Activated T-helper 2 cell treated with anti-CD3 and anti-CD28 coated beads, Interferon-gamma antibody, Interleukin-2, Interleukin-4, amounts not matched to agents 10 μg/mL and 5 μg/mL and 100 μg/mL, durations not matched to agents 14 hours and 24 hours and 36 hours (primary cell): ENCODE measurements around the gene TNFSF13B. TPM values are rescaled to one million over a fixed set of nuclear protein-coding genes. Genes with fewer than 3 reads are reported as not detected.

Source experiments
- DNase-seq: peaks from one replicate; pipeline ENCODE4 v3.0.0; 2021; ENCODE audit warnings: low spot score
- H3K27ac Mint-ChIP-seq: one replicate; pipeline ENCODE4 v1.8.0; 2021; ENCODE audit warnings: mixed read lengths
- H3K27me3 Mint-ChIP-seq: one replicate; pipeline ENCODE4 v1.8.0; 2021; ENCODE audit warnings: low read depth, mixed read lengths
- H3K36me3 Mint-ChIP-seq: one replicate; pipeline ENCODE4 v1.8.0; 2021; ENCODE audit warnings: low read depth, mixed read lengths
- H3K4me1 Mint-ChIP-seq: one replicate; pipeline ENCODE4 v1.8.0; 2021; ENCODE audit warnings: low read depth, mixed read lengths
- H3K4me3 Mint-ChIP-seq: one replicate; pipeline ENCODE4 v1.8.0; 2021; ENCODE audit warnings: low read depth, mild to moderate bottlenecking, moderate library complexity, mixed read lengths
- H3K9me3 Mint-ChIP-seq: one replicate; pipeline ENCODE4 v1.8.0; 2021; ENCODE audit warnings: mixed read lengths
- intact Hi-C: fragments of 100-400 bp; cut with micrococcal nuclease; formaldehyde crosslinking; loops from one replicate; pipeline ENCODE4 v1.15.1; 2023
- total RNA-seq: library from RNA; stranded (reverse); gene quantifications from 2 replicates; pipeline ENCODE4 v1.2.3, GENCODE V29; 2022

TNFSF13B gene
- total RNA-seq, 1 donor from 2014 or later, result 1.7 TPM

DNA sequence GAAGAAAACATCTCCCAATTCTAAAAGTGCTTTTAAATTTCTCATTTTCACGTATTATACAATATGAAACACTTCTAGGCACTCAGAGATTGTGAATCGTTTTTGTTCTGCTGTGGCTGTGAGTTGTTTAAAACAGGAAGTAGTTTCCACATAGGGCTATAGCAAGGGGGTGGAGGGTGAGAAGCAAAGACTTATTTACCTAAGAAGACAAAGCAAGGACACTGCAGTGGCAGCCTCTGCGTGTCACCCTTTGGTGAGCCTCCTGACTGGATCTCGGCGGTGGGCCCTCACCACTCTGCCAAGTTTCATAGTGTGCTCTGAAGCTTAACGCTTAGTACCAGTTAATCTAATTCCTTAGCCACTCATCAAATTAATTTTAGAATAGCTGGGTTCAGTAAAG lies 56.8 kb downstream of the TNFSF13B start:
- DNase-seq, result no peak
- Mint-ChIP-seq H3K4me1 (peaks cover 1% of the 10 kb centered on the region), H3K27me3 (peaks cover 25% of the 10 kb centered on the region)

DNA sequence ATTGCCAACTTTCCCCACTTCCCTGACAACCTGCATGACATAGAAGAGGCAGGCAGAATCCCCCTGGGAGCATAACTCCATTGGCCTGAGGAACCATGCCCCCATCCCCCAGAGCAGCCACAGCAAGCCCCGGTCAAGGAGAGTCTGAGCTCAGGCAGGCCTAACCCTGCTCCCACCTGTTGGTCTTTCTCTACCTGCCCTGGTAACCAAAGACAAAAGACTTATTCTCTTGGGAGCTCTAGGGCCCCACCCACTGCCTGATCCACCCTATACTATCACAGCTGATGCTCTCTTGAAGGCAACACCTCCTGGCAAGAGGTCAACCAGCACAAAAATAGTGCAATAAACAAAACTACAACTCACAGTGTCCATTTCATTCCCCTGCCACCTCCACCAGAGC lies 59.3 kb downstream of the TNFSF13B start:
- DNase-seq, result no peak
- peaks cover 32% of the 10 kb centered on the region for H3K27me3 Mint-ChIP-seq
- H3K9me3 Mint-ChIP-seq, result no peaks in the 10 kb centered on the region
- H3K4me3 Mint-ChIP-seq, result no peak overlapping the region
- no peak overlapping the region for H3K27ac Mint-ChIP-seq
- peaks cover 1% of the 10 kb centered on the region for H3K4me1 Mint-ChIP-seq
- no peaks in the 10 kb centered on the region for H3K36me3 Mint-ChIP-seq
- intact Hi-C loops, result loop anchor here (10.0 kb wide), 1 partner anchor 176 kb away; no protein-coding TSS in a partner anchor

More for the DNA sequence above, 56.8 kb downstream of the TNFSF13B start:
- no peak overlapping the region for H3K4me3 Mint-ChIP-seq
- H3K9me3 Mint-ChIP-seq, result no peaks in the 10 kb centered on the region
- no peak overlapping the region for H3K27ac Mint-ChIP-seq
- intact Hi-C loops, result loop anchor here (10.0 kb wide), 1 partner anchor 178 kb away; no protein-coding TSS in a partner anchor
- H3K36me3 Mint-ChIP-seq, result no peaks in the 10 kb centered on the region

DNA sequence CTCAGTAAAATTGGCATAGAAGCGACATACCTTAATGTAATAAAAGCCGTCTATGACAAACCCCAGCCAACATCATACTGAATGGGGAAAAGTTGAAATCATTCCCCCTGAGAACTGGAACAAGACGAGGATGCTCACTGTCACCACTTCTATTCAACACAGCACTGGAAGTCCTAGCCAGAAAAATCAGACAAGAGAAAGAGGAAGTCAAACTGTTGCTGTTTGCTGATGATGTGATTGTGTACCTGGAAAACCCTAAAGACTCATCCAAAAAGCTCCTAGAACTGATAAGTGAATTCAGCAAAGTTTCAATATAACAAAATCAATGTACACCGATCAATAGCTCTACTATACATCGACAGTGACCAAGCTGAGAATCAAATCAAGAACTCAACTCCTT lies 63.3 kb downstream of the TNFSF13B start:
- intact Hi-C loops, result no loop called here
- Mint-ChIP-seq H3K27ac (no peak overlapping the region), H3K4me1 (no peaks in the 10 kb centered on the region), H3K36me3 (no peaks in the 10 kb centered on the region), H3K27me3 (peaks cover 49% of the 10 kb centered on the region), H3K9me3 (no peaks in the 10 kb centered on the region), H3K4me3 (no peak overlapping the region)
- DNase-seq, result no peak

DNA sequence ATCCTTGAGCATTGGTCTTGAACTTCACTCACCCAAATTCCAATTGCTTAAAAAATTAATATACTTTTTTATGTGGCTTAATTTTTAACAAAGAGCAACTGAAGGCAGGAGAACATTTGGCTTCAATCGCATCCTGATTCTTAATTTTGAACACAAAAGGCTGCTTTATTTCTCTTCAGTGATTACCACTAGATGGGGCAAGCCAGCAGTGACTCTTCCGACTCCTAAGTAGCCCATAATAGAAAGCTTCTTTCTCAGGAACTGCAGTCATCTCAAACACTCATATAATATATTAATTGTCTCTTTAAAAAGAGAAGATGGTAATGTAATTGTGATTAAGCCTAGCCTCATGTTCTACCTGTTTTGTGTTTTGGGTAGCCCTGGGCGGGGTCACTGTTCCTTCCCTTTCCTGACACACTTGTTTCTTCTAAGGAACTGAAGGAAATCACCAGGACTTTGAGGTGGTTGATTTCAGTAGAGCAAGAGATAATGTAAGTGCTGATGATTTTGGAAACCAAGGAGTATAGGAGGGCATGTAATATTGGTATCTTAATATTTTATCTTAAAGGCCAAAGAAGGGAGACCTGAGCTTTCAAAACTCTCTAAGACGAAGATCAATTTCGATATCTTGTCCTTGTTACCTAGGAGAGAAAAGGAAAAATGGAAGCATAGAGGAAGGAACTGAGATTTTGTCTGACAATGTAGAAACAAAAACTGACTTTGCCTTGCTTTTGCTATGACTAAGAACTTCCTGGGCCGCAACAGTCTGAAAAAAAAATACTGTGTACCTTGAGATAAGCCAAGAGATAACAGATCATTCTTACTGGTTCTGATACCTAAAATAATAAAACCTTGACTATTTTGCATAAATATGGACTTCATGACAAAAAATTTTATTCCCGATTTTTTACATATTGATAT lies 73.1 kb downstream of the TNFSF13B start:
- no peak for DNase-seq
- Mint-ChIP-seq H3K4me1 (peaks cover 15% of the 10 kb centered on the region), H3K27me3 (peaks cover 16% of the 10 kb centered on the region), H3K4me3 (no peak overlapping the region), H3K27ac (no peak overlapping the region), H3K9me3 (no peaks in the 10 kb centered on the region), H3K36me3 (no peaks in the 10 kb centered on the region)
- intact Hi-C loops, result loop anchor here (2.0 to 10.0 kb wide), 2 partner anchors 72 to 118 kb away; no protein-coding TSS in a partner anchor

DNA sequence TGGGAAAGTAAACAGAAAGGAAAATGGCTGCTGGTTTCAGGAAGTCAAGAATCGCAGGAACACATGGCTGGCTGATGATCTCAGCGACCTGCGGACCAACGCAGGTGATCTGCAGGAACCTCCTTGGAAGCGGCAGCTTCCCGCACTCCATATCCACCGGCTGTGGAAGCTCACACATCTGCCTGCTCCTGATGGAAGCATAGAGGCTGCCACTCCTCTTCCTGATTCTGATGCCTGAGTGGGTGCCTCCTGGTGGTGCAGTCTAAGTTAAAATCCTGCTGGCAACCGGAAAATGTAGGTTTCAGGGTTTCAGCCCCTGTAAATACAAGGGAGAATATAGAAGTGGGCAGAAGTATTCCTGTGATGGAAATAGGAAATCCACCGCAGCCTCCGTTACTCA lies 75.5 kb downstream of the TNFSF13B start:
- no peak for DNase-seq
- H3K4me1 Mint-ChIP-seq, result peaks cover 16% of the 10 kb centered on the region
- intact Hi-C loops, result loop anchor here (10.0 kb wide), 1 partner anchor 120 kb away; no protein-coding TSS in a partner anchor
- no peak overlapping the region for H3K27ac Mint-ChIP-seq
- H3K27me3 Mint-ChIP-seq, result peaks cover 7% of the 10 kb centered on the region
- H3K36me3 Mint-ChIP-seq, result no peaks in the 10 kb centered on the region
- no peak overlapping the region for H3K4me3 Mint-ChIP-seq
- H3K9me3 Mint-ChIP-seq, result no peaks in the 10 kb centered on the region

DNA sequence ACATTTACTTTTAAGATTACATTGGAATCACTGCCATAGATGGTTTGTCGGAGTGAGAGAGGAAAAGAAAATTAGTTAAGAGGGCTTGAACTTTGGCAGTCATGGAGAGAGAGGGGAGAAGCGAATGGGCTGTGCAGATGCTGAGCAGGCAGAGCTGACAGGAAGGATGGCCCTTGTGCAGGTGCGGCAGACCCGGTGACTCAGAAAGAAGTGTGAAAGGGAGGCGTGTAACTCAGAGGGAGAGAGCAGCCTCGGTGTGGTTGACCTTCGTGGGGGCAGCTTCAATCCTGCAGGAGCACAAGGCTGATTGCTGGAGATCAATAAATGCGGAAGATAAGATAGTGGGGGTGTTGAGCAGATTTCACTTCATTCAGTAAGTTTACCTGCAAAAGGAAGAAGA lies 76.9 kb downstream of the TNFSF13B start:
- H3K4me1 Mint-ChIP-seq, result peaks cover 16% of the 10 kb centered on the region
- no peak overlapping the region for H3K4me3 Mint-ChIP-seq
- intact Hi-C loops, result loop anchor here (10.0 kb wide), 1 partner anchor 122 kb away; no protein-coding TSS in a partner anchor
- no peaks in the 10 kb centered on the region for H3K36me3 Mint-ChIP-seq
- no peaks in the 10 kb centered on the region for H3K9me3 Mint-ChIP-seq
- no peak for DNase-seq
- no peak overlapping the region for H3K27ac Mint-ChIP-seq
- peaks cover 6% of the 10 kb centered on the region for H3K27me3 Mint-ChIP-seq

DNA sequence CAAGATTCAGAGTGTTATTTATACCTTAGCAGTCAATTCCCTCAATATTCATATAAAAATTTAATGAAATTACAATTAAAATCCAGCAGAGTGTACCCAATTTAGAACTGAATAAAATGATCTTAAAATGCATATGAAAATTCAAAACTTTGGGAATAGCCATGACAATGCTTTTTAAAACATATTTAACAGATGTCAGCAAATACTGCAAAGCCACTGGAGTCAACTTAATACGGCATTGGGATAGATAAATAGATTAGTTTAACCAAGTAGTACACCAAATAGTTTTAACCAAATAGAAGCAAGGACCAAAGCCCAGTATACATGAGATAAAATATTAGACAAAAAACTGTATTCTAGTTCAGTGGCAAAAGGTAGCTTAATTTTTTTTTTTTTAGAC lies 79.8 kb downstream of the TNFSF13B start:
- H3K36me3 Mint-ChIP-seq, result no peaks in the 10 kb centered on the region
- intact Hi-C loops, result loop anchor here (10.0 kb wide), 1 partner anchor 124 kb away; no protein-coding TSS in a partner anchor
- peaks cover 8% of the 10 kb centered on the region for H3K27me3 Mint-ChIP-seq
- H3K27ac Mint-ChIP-seq, result no peak overlapping the region
- H3K9me3 Mint-ChIP-seq, result no peaks in the 10 kb centered on the region
- no peak overlapping the region for H3K4me3 Mint-ChIP-seq
- H3K4me1 Mint-ChIP-seq, result peaks cover 2% of the 10 kb centered on the region
- no peak for DNase-seq

DNA sequence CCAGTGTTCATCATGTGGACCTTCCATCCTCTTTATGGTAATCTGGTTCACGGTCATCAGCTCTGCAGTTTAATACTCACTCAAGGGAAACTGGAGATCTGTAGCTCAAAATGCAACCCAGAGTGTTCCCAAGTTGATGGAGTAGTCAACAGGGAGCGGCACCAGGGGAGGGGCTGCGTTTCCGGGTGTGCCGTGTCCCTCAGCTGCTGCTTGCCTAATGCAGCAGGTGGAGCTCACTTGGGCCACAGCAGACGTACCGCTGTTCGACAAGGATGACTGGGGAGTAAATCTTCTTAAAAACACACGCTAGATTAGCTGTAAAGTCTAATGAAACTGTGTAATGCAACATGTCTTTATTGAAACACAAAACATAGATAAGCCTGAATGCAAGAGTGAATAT lies 81.1 kb downstream of the TNFSF13B start:
- Mint-ChIP-seq H3K4me3 (no peak overlapping the region), H3K4me1 (peaks cover 2% of the 10 kb centered on the region), H3K27me3 (peaks cover 15% of the 10 kb centered on the region), H3K36me3 (no peaks in the 10 kb centered on the region), H3K27ac (no peak overlapping the region), H3K9me3 (no peaks in the 10 kb centered on the region)
- intact Hi-C loops, result no loop called here
- DNase-seq, result no peak

DNA sequence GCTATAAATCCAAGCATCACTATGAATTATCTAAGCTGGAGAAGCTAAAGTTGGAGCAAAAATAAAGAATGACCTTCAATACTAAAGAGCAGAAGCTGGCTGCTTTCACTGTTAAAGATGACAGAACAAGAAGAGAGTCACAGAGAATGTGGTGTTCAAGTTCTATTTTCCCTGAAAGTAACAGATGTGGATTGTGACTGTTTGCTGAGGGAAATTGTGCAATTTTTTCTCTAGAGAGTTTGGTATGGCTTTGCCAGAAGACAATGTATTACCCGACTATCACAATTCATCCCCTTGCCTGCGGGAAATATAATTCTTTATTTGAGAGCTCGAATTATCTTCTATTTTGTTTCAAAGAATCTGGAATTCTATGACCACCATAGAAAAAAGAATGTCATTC lies 83.1 kb downstream of the TNFSF13B start:
- DNase-seq, result no peak
- Mint-ChIP-seq H3K4me3 (no peak overlapping the region), H3K27me3 (peaks cover 11% of the 10 kb centered on the region)

DNA sequence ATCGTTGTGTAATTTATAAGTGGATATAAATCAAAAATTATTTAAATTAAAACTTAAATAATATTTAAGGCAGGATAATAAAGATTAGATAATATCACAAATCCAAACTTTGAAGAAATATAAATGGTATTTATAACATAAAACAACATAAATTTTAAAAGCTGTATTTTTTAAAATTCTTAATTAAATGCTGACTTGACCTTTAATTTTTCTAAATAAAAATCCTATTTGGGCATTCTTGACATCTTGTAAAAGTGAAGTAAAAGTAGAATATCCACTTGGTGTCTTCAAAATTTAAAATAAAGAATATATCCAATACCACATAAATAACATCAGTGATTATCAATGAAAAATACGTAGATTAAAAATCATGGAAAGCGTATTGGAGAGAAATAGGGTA lies 87.7 kb downstream of the TNFSF13B start:
- Mint-ChIP-seq H3K27ac (no peak overlapping the region), H3K4me1 (no peaks in the 10 kb centered on the region), H3K9me3 (no peaks in the 10 kb centered on the region), H3K27me3 (peaks cover 9% of the 10 kb centered on the region), H3K36me3 (no peaks in the 10 kb centered on the region), H3K4me3 (no peak overlapping the region)
- DNase-seq, result no peak
- intact Hi-C loops, result no loop called here

More for the DNA sequence above, 83.1 kb downstream of the TNFSF13B start:
- Mint-ChIP-seq H3K36me3 (no peaks in the 10 kb centered on the region), H3K4me1 (peaks cover 2% of the 10 kb centered on the region), H3K27ac (no peak overlapping the region), H3K9me3 (no peaks in the 10 kb centered on the region)
- intact Hi-C loops, result no loop called here

Other genes with a start within 250 kb of the TNFSF13B start
- gene LIG4, start 54.2 kb upstream of the TNFSF13B start, total RNA-seq, result 6.9 and 7.3 TPM in 2 replicates
- 6.0 and 6.8 TPM in 2 replicates for gene ABHD13, start 51.3 kb upstream of the TNFSF13B start, total RNA-seq